OCI-LY3 (cell line): ENCODE data around the gene SPRR2D.
A peak's percentile ranks its signal among the peaks of the same experiment; 100 is the strongest.

Source experiments
- H2AFZ ChIP-seq: fragments of 200-600, 300-600 bp; shearing (Covaris generic); 2 replicates; pipeline ENCODE4 v1.6.0; 2014; ENCODE audit warnings: antibody characterized with exemption, low read depth, low read length
- H3K27ac ChIP-seq: fragments of 200-600, 300-600 bp; sonication (generic); 2 replicates; pipeline ENCODE4 v1.5.1; 2014; ENCODE audit warnings: mild to moderate bottlenecking, low read length, moderate library complexity, mixed read lengths
- H3K27me3 ChIP-seq: fragments of 200-600, 300-600 bp; sonication (generic); 2 replicates; pipeline ENCODE4 v1.6.1; 2014; ENCODE audit warnings: low read depth, low read length, mixed read lengths
- H3K36me3 ChIP-seq: fragments of 200-600, 300-600 bp; sonication (generic); replicated peaks from 2 replicates; pipeline ENCODE3; 2014; ENCODE audit warnings: low read depth, low read length, mixed read lengths
- H3K4me1 ChIP-seq: fragments of 300-600, 200-600 bp; sonication (generic); 2 replicates; pipeline ENCODE4 v1.6.1; 2014; ENCODE audit warnings: low read length, mixed read lengths
- H3K4me2 ChIP-seq: fragments of 200-600, 300-600 bp; sonication (generic); 2 replicates; pipeline ENCODE4 v1.6.1; 2014; ENCODE audit warnings: low read length, mixed read lengths
- H3K4me3 ChIP-seq: fragments of 300-600, 200-600 bp; sonication (generic); 2 replicates; pipeline ENCODE4 v1.5.1; 2014; ENCODE audit warnings: antibody characterized with exemption, mild to moderate bottlenecking, low read length, moderate library complexity
- H3K79me2 ChIP-seq: fragments of 300-600, 200-600 bp; shearing (Covaris generic); 2 replicates; pipeline ENCODE4 v1.6.1; 2014; ENCODE audit warnings: mild to moderate bottlenecking, low read length, mixed read lengths
- H3K9ac ChIP-seq: fragments of 300-600, 200-600 bp; shearing (Covaris generic); 2 replicates; pipeline ENCODE4 v1.6.0; 2014; ENCODE audit warnings: mild to moderate bottlenecking, low read length, moderate library complexity
- H3K9me3 ChIP-seq: fragments of 200-600, 300-600 bp; shearing (Covaris generic); 2 replicates; pipeline ENCODE4 v1.6.1; 2014; ENCODE audit warnings: low read length, mixed read lengths; ENCODE audit not compliant: insufficient read depth
- H4K20me1 ChIP-seq: fragments of 200-600, 300-600 bp; sonication (generic); 2 replicates; pipeline ENCODE4 v1.6.1; 2016; ENCODE audit warnings: low read length, mixed read lengths; ENCODE audit not compliant: insufficient read depth
- CTCF ChIP-seq: fragments of 200-600, 300-600 bp; sonication (generic); IDR thresholded peaks from 2 replicates; pipeline ENCODE4 v1.5.1; 2014; ENCODE audit warnings: antibody characterized with exemption, low read length, low read depth
- EZH2phosphoT487 ChIP-seq: fragments of 200-600 bp; shearing (Covaris generic); IDR thresholded peaks from 2 replicates; pipeline ENCODE4 v1.6.1; 2018; ENCODE audit warnings: antibody characterized with exemption, mixed run types, low read depth

The SPRR2D gene

GRCh38 chr1:153071511-153071910, 30.6 kb upstream of the SPRR2D start, which contains the start of gene SPRR2B:
TSS of gene SPRR2B (minus strand) at chr1:153071611. CDS start at chr1:153070839, 772 bp downstream.
- H3K27ac ChIP-seq: no peak within 1 kb of the TSS
- H3K9ac ChIP-seq: no peak within 1 kb of the TSS
- H3K4me3 ChIP-seq: no peak within 1 kb of the TSS
- no peaks in the 10 kb centered on the region for H3K4me1 ChIP-seq
- H3K27me3 ChIP-seq: peaks cover 40% of the 10 kb centered on the region
- H3K9me3 ChIP-seq: no peaks in the 10 kb centered on the region
- H3K79me2 ChIP-seq: no peaks in the 10 kb centered on the region
- H3K4me2 ChIP-seq: no peak within 1 kb of the TSS
- H4K20me1 ChIP-seq: no peaks in the 10 kb centered on the region
- TF ChIP-seq CTCF: no peak
- no peak for TF ChIP-seq EZH2phosphoT487
- no peak within 1 kb of the TSS for H2AFZ ChIP-seq
- no peaks in the 10 kb centered on the region for H3K36me3 ChIP-seq

GRCh38 chr1:153070243-153070642, 29.3 kb upstream of the SPRR2D start:
- TF ChIP-seq EZH2phosphoT487: no peak
- no peak for TF ChIP-seq CTCF
- Histone ChIP-seq H3K4me1 (no peaks in the 10 kb centered on the region), H3K9ac (no peak overlapping the region), H3K27me3 (peaks cover 49% of the 10 kb centered on the region), H3K4me3 (no peak overlapping the region), H4K20me1 (no peaks in the 10 kb centered on the region), H3K27ac (no peak overlapping the region), H3K9me3 (no peaks in the 10 kb centered on the region), H3K79me2 (no peaks in the 10 kb centered on the region), H2AFZ (no peak overlapping the region), H3K36me3 (no peaks in the 10 kb centered on the region), H3K4me2 (no peak overlapping the region)

GRCh38 chr1:153058826-153059784, 18.2 kb upstream of the SPRR2D start:
- no peak for TF ChIP-seq EZH2phosphoT487
- no peak for TF ChIP-seq CTCF
- no peak overlapping the region for H3K4me2 ChIP-seq
- H3K4me1 ChIP-seq: no peaks in the 10 kb centered on the region; the same call in 1 of the 2 replicates

GRCh38 chr1:153058154-153058553, 17.2 kb upstream of the SPRR2D start:
- H3K9ac ChIP-seq: no peak overlapping the region
- H3K4me2 ChIP-seq: no peak overlapping the region
- no peaks in the 10 kb centered on the region for H3K79me2 ChIP-seq
- no peak overlapping the region for H3K27ac ChIP-seq
- H3K27me3 ChIP-seq: peaks cover 79% of the 10 kb centered on the region
- H3K9me3 ChIP-seq: no peaks in the 10 kb centered on the region
- no peak for TF ChIP-seq EZH2phosphoT487
- peak; percentile 38 for TF ChIP-seq CTCF
- H2AFZ ChIP-seq: no peak overlapping the region
- no peak overlapping the region for H3K4me3 ChIP-seq
- no peaks in the 10 kb centered on the region for H4K20me1 ChIP-seq
- H3K4me1 ChIP-seq: no peaks in the 10 kb centered on the region; the same call in 1 of the 2 replicates
- no peaks in the 10 kb centered on the region for H3K36me3 ChIP-seq

More at GRCh38 chr1:153058826-153059784, 18.2 kb upstream of the SPRR2D start:
- H4K20me1 ChIP-seq: no peaks in the 10 kb centered on the region
- no peaks in the 10 kb centered on the region for H3K79me2 ChIP-seq
- H3K27me3 ChIP-seq: peaks cover 75% of the 10 kb centered on the region
- H3K36me3 ChIP-seq: no peaks in the 10 kb centered on the region
- H3K9ac ChIP-seq: no peak overlapping the region
- H3K27ac ChIP-seq: no peak overlapping the region
- no peak overlapping the region for H3K4me3 ChIP-seq
- H3K9me3 ChIP-seq: no peaks in the 10 kb centered on the region
- H2AFZ ChIP-seq: no peak overlapping the region
